ENCODE results near the gene CLDN11. TPM values are rescaled to one million over a fixed set of nuclear protein-coding genes. Genes with fewer than 3 reads are reported as not detected.

CLDN11 gene
- total and polyA plus RNA-seq, 10 of the 15 experiments (the other 5 are each of a cell fraction or from before 2014, with no cell fraction given) = 0.15 TPM; not detected in 9

GRCh38 chr3:170410428-170411029 is 8.1 kb upstream of the CLDN11 start:
- no peak overlapping the region for H3K9ac ChIP-seq (ENCODE audit: control insufficient read depth, insufficient read depth, low read length)
- 38% methylated on average over 4 of the region's 4 CpGs for WGBS (ENCODE audit: insufficient coverage, insufficient replicate concordance, low lambda C conversion rate, missing lambda C conversion rate)
- no peaks in the 10 kb centered on the region for H3K4me1 ChIP-seq (ENCODE audit: control insufficient read depth, insufficient read depth, low read length)
- no peaks in the 10 kb centered on the region for H3K27me3 ChIP-seq (replicated peaks in 1 of 2; ENCODE audit: control insufficient read depth in 2 of 2, insufficient read depth in 2 of 2, low read length in 1 of 2)
- no peaks in the 10 kb centered on the region for H4K20me1 ChIP-seq (ENCODE audit: control insufficient read depth, insufficient read depth)
- ATAC-seq (peak; percentile 57; the same call in 2 of the 3 replicates), FAIRE-seq (no peak), DNase-seq (ENCODE audit: low read depth, low spot score) (no peak)
- ChIA-PET POLR2A (interaction anchor here (0.6 kb wide), 1 partner anchor 295 kb away, joined by 3 read pairs; no protein-coding TSS in a partner anchor), SMC1A (ENCODE audit: uncharacterized antibody, unreplicated experiment) (interaction anchor here (0.7 to 9.2 kb wide), 25 partner anchors 15 to 402 kb away, joined by 3 to 114 read pairs (median 4); no protein-coding TSS in a partner anchor), CTCF (interaction anchor here (0.7 to 10.2 kb wide), 35 partner anchors 8 to 650 kb away, joined by 3 to 264 read pairs (median 5); partner anchors contain the start of genes PHC3 and SKIL), RAD21 (ENCODE audit: unreplicated experiment) (interaction anchor here (0.7 to 7.4 kb wide), 12 partner anchors 85 to 400 kb away, joined by 3 to 110 read pairs (median 4); no protein-coding TSS in a partner anchor)
- no TSS peak for BruUV-seq (replicated peaks)
- no peak overlapping the region for H3K27ac ChIP-seq (ENCODE audit: control insufficient read depth, insufficient read depth)
- H3K9me3 ChIP-seq (replicated peaks; ENCODE audit: control insufficient read depth, insufficient read depth, low read length) = no peaks in the 10 kb centered on the region
- no peaks in the 10 kb centered on the region for H3K79me2 ChIP-seq (ENCODE audit: control insufficient read depth, insufficient read depth, low read length)
- intact Hi-C loops (cut with micrococcal nuclease; ENCODE audit: unreplicated experiment) (loop anchor here (1.0 kb wide), 1 partner anchor 100 kb away; no protein-coding TSS in a partner anchor), in situ Hi-C loops (cut with MboI) (loop anchor here (5.0 kb wide), 1 partner anchor 98 kb away; no protein-coding TSS in a partner anchor)
- peak; percentile 37; the same call in 1 of the 2 replicates for TF ChIP-seq ZBTB40 (IDR thresholded peaks at IDR 0.05; ENCODE audit: borderline replicate concordance)
- peak; percentile 92 for TF ChIP-seq SMC3 (IDR thresholded peaks at IDR 0.05; ENCODE audit: borderline replicate concordance, low read length)
- TF ChIP-seq ZNF24 (IDR thresholded peaks at IDR 0.05) = peak; percentile 31; the same call in 1 of the 2 replicates
- TF ChIP-seq RAD21 (IDR thresholded peaks at IDR 0.05; ENCODE audit: insufficient read depth, low read depth, low read length) = peak; percentile 90
- no peak for TF ChIP-seq NFIC (IDR thresholded peaks at IDR 0.05; ENCODE audit: low read depth, low read length)
- no peak for TF ChIP-seq ETV6 (conservative IDR thresholded peaks at IDR 0.05 in 1 of 2, IDR thresholded peaks at IDR 0.05 in 1 of 2; ENCODE audit: borderline replicate concordance in 1 of 2, low read depth in 1 of 2)
- TF ChIP-seq CTCF (IDR thresholded peaks at IDR 0.05 in 2 of 3, conservative IDR thresholded peaks at IDR 0.05 in 1 of 3; ENCODE audit: control insufficient read depth in 2 of 3, extremely low read depth in 1 of 3, insufficient read depth in 1 of 3, low read depth in 3 of 3, low read length in 3 of 3) = peak; percentile 53 to 64 (median 62); a peak in 5 of 6 replicates
- TF ChIP-seq CREB1 (IDR thresholded peaks at IDR 0.05; ENCODE audit: low read depth) = no peak
- 0 out of 2 replicates have a peak, but pooled peaks have one; percentile 24 for TF ChIP-seq FOXM1 (IDR thresholded peaks at IDR 0.05; ENCODE audit: low read depth, low read length)
- no peak overlapping the region for H3K4me3 ChIP-seq
- H3K36me3 ChIP-seq (ENCODE audit: control insufficient read depth in 2 of 2, insufficient read depth in 2 of 2, low read length in 1 of 2) = no peaks in the 10 kb centered on the region
- H3K4me2 ChIP-seq (ENCODE audit: control insufficient read depth, insufficient read depth) = no peak overlapping the region
- H2AFZ ChIP-seq (ENCODE audit: control insufficient read depth, low read depth, low read length) = no peak overlapping the region
